ENCODE data around the gene OR2S2. TPM values are rescaled to one million over a fixed set of nuclear protein-coding genes. Genes with fewer than 3 reads are reported as not detected.
"Not testable (repeated sequence)": the region's sequence is repeated elsewhere in the genome, so short reads cannot be mapped to it uniquely, and the experiment has no call there.

OR2S2 gene
- total and polyA plus RNA-seq, 8 donors, result not detected

DNA sequence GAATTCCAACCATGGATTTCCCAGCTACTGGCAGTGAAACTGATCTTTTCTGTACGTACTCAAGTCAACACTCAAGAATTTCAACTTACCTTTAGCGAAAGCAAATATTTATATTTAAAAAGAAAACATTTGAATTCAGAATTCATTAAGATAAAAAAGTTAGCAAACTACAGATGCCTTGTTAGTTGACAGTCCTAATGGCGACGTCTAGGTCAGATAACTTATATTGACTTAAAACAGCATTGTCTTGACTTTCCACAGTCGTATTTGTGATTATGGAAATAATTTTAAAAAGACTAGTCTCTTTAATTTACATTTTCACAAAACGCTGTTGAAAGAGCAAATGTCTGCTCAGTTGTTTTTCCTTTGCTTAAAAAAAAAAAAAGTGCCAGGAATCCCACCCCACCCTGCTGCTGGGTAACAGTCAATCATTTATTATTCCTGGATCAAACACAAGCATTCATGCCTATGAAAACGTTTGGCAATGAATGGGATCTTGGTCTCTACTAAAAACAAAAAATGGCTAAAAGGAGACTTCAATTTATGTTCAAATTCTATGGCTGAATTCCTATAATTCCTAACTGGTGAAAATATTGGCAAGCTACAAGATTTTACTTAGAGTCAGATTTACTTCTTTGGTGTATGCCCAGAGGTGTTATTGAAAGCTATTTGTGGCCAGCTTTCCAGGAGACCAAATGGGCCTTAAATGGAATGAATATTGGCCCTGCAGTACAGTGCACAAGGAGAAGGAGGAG lies 22.0 kb downstream of the OR2S2 start:
- H3K27ac ChIP-seq, result peak overlapping the region in 1 of 5 donors; percentile 30
- no peak overlapping the region for H3K4me3 ChIP-seq
- H3K9me3 ChIP-seq, result no peaks in the 10 kb centered on the region
- peaks cover 0 to 34% (median 6%) of the 10 kb centered on the region in 4 donors for H3K4me1 ChIP-seq
- TF ChIP-seq POLR2A (IDR thresholded peaks at IDR 0.05) (no peak), EP300 (IDR thresholded peaks at IDR 0.05) (no peak), POLR2AphosphoS5 (IDR thresholded peaks at IDR 0.05) (no peak)
- TF ChIP-seq, protein P1, sequence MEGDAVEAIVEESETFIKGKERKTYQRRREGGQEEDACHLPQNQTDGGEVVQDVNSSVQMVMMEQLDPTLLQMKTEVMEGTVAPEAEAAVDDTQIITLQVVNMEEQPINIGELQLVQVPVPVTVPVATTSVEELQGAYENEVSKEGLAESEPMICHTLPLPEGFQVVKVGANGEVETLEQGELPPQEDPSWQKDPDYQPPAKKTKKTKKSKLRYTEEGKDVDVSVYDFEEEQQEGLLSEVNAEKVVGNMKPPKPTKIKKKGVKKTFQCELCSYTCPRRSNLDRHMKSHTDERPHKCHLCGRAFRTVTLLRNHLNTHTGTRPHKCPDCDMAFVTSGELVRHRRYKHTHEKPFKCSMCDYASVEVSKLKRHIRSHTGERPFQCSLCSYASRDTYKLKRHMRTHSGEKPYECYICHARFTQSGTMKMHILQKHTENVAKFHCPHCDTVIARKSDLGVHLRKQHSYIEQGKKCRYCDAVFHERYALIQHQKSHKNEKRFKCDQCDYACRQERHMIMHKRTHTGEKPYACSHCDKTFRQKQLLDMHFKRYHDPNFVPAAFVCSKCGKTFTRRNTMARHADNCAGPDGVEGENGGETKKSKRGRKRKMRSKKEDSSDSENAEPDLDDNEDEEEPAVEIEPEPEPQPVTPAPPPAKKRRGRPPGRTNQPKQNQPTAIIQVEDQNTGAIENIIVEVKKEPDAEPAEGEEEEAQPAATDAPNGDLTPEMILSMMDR (IDR thresholded peaks at IDR 0.05), result no peak
- DNase-seq, result no peak
- no peaks in the 10 kb centered on the region for H3K36me3 ChIP-seq
- no peaks in the 10 kb centered on the region for H3K27me3 ChIP-seq
- intact Hi-C loops (cut with DNase I; ENCODE audit: low total_unique reads), result no loop called here
- 20 to 38% (median 27%) methylated on average over 7 of the region's 7 CpGs for WGBS, 5 donors

DNA sequence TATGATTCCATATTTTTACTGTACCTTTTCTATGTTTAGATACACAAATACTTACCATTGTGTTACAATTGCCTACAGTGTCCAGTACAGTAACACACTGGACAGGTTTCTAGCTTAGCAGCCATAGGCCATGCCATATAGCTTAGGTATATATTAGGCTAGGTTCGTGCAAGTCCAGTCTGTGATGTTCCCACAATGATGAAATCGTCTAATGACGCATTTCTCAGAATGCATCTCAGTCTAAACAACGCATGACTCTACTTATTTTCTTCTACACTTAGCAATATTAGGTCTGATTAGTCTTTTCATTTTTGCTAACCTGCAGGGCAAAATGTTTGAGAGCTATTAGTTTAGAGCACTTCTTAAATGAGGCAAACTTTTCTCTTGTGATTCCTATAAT lies 22.7 kb downstream of the OR2S2 start:
- Histone ChIP-seq H3K4me1 (peaks cover 0 to 27% (median 6%) of the 10 kb centered on the region in 4 donors), H3K36me3 (no peaks in the 10 kb centered on the region), H3K27ac (no peak overlapping the region), H3K9me3 (no peaks in the 10 kb centered on the region), H3K4me3 (no peak overlapping the region), H3K27me3 (no peaks in the 10 kb centered on the region)
- no peak for DNase-seq
- intact Hi-C loops (cut with DNase I; ENCODE audit: low total_unique reads), result no loop called here
- WGBS, 5 donors, result 53 to 73% (median 69%) methylated on average over 4 of the region's 4 CpGs
- no peak for TF ChIP-seq POLR2A (IDR thresholded peaks at IDR 0.05)
- no peak for TF ChIP-seq EP300 (IDR thresholded peaks at IDR 0.05)
- no peak for TF ChIP-seq POLR2AphosphoS5 (IDR thresholded peaks at IDR 0.05)
- TF ChIP-seq, protein P1 (IDR thresholded peaks at IDR 0.05), result no peak

DNA sequence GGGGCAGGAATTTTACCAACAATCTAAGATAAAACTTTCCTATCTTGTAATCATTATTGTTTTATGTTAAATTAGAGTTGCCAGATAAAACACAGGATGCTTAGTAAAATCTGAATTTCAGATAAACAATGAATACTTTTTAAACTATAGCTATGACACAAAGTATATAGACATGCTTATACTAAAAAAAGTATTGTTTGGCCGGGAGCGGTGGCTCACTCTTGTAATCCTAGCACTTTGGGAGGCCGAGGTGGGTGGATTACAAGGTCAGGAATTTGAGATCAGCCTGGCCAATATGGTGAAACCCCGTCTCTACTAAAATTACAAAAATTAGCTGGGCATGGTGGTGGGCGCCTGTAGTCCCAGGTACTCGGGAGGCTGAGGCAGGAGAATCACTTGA lies 23.9 kb downstream of the OR2S2 start:
- not testable (repeated sequence) for H3K9me3 ChIP-seq

DNA sequence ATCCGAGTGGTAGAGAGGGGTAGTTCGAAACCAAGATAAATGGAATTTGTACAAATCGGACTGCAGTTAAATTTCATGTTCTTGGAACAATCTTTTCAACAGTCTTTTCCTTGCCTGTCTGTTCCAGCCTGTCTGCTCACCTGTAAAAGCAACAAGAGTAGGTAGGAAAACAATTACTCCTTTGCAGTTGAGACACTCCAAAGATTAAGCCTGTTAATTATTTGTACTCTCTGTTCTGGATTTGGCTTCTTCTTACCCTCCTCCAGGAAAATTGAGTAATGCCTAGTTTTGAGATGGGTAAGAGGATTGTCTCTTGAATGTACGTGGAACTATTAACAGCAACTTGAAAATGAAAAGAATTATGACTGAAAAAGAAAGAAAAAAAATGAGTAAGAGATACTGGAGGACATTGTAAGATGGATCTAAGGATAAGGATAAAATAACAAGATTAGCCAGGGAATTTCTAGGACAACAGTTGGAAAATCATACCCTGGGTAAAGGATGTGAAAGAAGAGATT lies 24.3 kb downstream of the OR2S2 start:
- H3K9me3 ChIP-seq, result no peaks in the 10 kb centered on the region
- TF ChIP-seq EP300 (IDR thresholded peaks at IDR 0.05) (no peak), POLR2A (IDR thresholded peaks at IDR 0.05) (no peak), POLR2AphosphoS5 (IDR thresholded peaks at IDR 0.05) (no peak)
- TF ChIP-seq, protein P1 (IDR thresholded peaks at IDR 0.05), result no peak
- DNase-seq, result no peak
- peaks cover 0 to 27% (median 6%) of the 10 kb centered on the region in 4 donors for H3K4me1 ChIP-seq
- H3K27ac ChIP-seq, result no peak overlapping the region
- no peaks in the 10 kb centered on the region for H3K36me3 ChIP-seq
- WGBS, 5 donors, result 54 to 74% (median 65%) methylated on average over 4 of the region's 4 CpGs
- no peak overlapping the region for H3K4me3 ChIP-seq
- H3K27me3 ChIP-seq, result no peaks in the 10 kb centered on the region
- intact Hi-C loops (cut with DNase I; ENCODE audit: low total_unique reads), result no loop called here

More for the DNA sequence above, 23.9 kb downstream of the OR2S2 start:
- H3K4me3 ChIP-seq; intact Hi-C loops (cut with DNase I; ENCODE audit: low total_unique reads); H3K27ac ChIP-seq; DNase-seq; H3K27me3 ChIP-seq; H3K36me3 ChIP-seq: not testable (repeated sequence)
- WGBS, 5 donors, result 85 to 90% (median 87%) methylated on average over 6 of the region's 6 CpGs
- peaks cover 0 to 27% (median 6%) of the 10 kb centered on the region in 4 donors for H3K4me1 ChIP-seq

DNA sequence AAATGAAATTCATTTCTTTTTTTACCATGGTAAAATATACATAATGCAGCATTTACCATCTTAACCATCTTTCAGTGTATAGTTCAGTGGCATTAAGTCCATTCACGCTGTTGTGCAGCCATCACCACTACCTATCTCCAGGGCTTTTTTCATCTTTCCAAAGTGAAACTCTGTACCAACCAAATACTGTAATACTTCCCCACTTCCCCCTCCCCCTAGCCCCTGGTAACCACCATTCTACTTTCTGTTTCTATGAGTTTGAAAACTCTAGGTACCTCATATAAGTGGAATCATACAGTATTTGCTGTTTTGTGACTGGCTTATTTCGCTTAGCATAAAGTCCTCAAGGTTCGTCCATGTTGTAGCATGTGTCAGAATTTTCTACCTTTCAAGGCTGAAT lies 25.2 kb downstream of the OR2S2 start:
- H3K9me3 ChIP-seq, result no peaks in the 10 kb centered on the region

More for the DNA sequence above, 25.2 kb downstream of the OR2S2 start:
- Histone ChIP-seq H3K36me3 (no peaks in the 10 kb centered on the region), H3K4me3 (no peak overlapping the region), H3K27me3 (no peaks in the 10 kb centered on the region), H3K27ac (no peak overlapping the region), H3K4me1 (peaks cover 0 to 27% (median 6%) of the 10 kb centered on the region in 4 donors)
- DNase-seq, result no peak
- WGBS, 5 donors, result 78 to 93% (median 89%) methylated on average over 3 of the region's 3 CpGs
- TF ChIP-seq POLR2A (IDR thresholded peaks at IDR 0.05), result no peak
- TF ChIP-seq, protein P1 (IDR thresholded peaks at IDR 0.05), result no peak
- no peak for TF ChIP-seq POLR2AphosphoS5 (IDR thresholded peaks at IDR 0.05)
- no peak for TF ChIP-seq EP300 (IDR thresholded peaks at IDR 0.05)
- intact Hi-C loops (cut with DNase I; ENCODE audit: low total_unique reads), result no loop called here

Data from stomach (tissue), 9 donors.